DMS 273 treated with DMSO at 0.1 percent for 48 hours (cell line): Measurements from ENCODE around the gene LAMA5.

ENCODE experiments used
- DNase-seq: peaks from one replicate; lab custom pipeline; 2025; lab: John Stamatoyannopoulos, UW

LAMA5 gene

GRCh38 chr20:62301111-62301668 lies 65.9 kb downstream of the LAMA5 start:
- no peak for DNase-seq

- DNase-seq: no peak
These were observed 66.8 kb downstream of the LAMA5 start for GRCh38 chr20:62300319-62300718.

GRCh38 chr20:62299666-62300236 lies 67.4 kb downstream of the LAMA5 start:
- no peak for DNase-seq

GRCh38 chr20:62298577-62299249 lies 68.4 kb downstream of the LAMA5 start:
- no peak for DNase-seq

GRCh38 chr20:62297449-62298227 lies 69.5 kb downstream of the LAMA5 start:
- no peak for DNase-seq

GRCh38 chr20:62296724-62297448 lies 70.2 kb downstream of the LAMA5 start:
- no peak for DNase-seq

- DNase-seq: no peak
These were observed 72.6 kb downstream of the LAMA5 start for GRCh38 chr20:62294516-62294915.

GRCh38 chr20:62293946-62294345 lies 73.2 kb downstream of the LAMA5 start:
- no peak for DNase-seq

- DNase-seq: no peak
These were observed 73.9 kb downstream of the LAMA5 start for GRCh38 chr20:62293111-62293784.

- DNase-seq: no peak
These were observed 75.0 kb downstream of the LAMA5 start for GRCh38 chr20:62292108-62292507.

- no peak for DNase-seq
These were observed 75.7 kb downstream of the LAMA5 start for GRCh38 chr20:62291251-62292066.

- DNase-seq: no peak
These were observed 77.2 kb downstream of the LAMA5 start for GRCh38 chr20:62289898-62290297.

- no peak for DNase-seq
These were observed 78.0 kb downstream of the LAMA5 start for GRCh38 chr20:62289131-62289530.

- no peak for DNase-seq
These were observed 78.5 kb downstream of the LAMA5 start for GRCh38 chr20:62288535-62289105.

GRCh38 chr20:62287759-62288534 lies 79.2 kb downstream of the LAMA5 start:
- no peak for DNase-seq

GRCh38 chr20:62287129-62287528 lies 80.0 kb downstream of the LAMA5 start:
- no peak for DNase-seq

GRCh38 chr20:62286493-62287064 lies 80.5 kb downstream of the LAMA5 start:
- DNase-seq: no peak

- no peak for DNase-seq
These were observed 81.4 kb downstream of the LAMA5 start for GRCh38 chr20:62285722-62286121.

- DNase-seq: no peak
These were observed 82.0 kb downstream of the LAMA5 start for GRCh38 chr20:62285151-62285550.
